Measurements from ENCODE around the gene C4orf50.

GRCh38 chr4:6008092-6008551 is 10.1 kb downstream of the C4orf50 start:
- TF ChIP-seq PAX5 (IDR thresholded peaks at IDR 0.05; ENCODE audit: borderline replicate concordance, low read depth, low read length) (no peak), RCOR1 (conservative IDR thresholded peaks at IDR 0.05; ENCODE audit: low read depth, low read length) (no peak), POLR2A (IDR thresholded peaks at IDR 0.05; ENCODE audit: low read depth, low read length) (no peak), ASH2L (IDR thresholded peaks at IDR 0.05; ENCODE audit: borderline replicate concordance, low read depth) (no peak), NBN (IDR thresholded peaks at IDR 0.05) (no peak), EP300 (IDR thresholded peaks at IDR 0.05; ENCODE audit: borderline replicate concordance in 1 of 2, control insufficient read depth in 1 of 2, low read depth in 2 of 2, low read length in 2 of 2) (no peak), NFYA (IDR thresholded peaks at IDR 0.05; ENCODE audit: borderline replicate concordance, low read depth, low read length) (no peak), JUND (IDR thresholded peaks at IDR 0.05; ENCODE audit: low read depth, low read length) (no peak), SMARCA5 (IDR thresholded peaks at IDR 0.05) (no peak)
- TF ChIP-seq, protein P1, sequence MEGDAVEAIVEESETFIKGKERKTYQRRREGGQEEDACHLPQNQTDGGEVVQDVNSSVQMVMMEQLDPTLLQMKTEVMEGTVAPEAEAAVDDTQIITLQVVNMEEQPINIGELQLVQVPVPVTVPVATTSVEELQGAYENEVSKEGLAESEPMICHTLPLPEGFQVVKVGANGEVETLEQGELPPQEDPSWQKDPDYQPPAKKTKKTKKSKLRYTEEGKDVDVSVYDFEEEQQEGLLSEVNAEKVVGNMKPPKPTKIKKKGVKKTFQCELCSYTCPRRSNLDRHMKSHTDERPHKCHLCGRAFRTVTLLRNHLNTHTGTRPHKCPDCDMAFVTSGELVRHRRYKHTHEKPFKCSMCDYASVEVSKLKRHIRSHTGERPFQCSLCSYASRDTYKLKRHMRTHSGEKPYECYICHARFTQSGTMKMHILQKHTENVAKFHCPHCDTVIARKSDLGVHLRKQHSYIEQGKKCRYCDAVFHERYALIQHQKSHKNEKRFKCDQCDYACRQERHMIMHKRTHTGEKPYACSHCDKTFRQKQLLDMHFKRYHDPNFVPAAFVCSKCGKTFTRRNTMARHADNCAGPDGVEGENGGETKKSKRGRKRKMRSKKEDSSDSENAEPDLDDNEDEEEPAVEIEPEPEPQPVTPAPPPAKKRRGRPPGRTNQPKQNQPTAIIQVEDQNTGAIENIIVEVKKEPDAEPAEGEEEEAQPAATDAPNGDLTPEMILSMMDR (IDR thresholded peaks at IDR 0.05 in 2 of 3, conservative IDR thresholded peaks at IDR 0.05 in 1 of 3; ENCODE audit: control insufficient read depth in 2 of 3, extremely low read depth in 1 of 3, insufficient read depth in 1 of 3, low read depth in 3 of 3, low read length in 3 of 3), result no peak

Measured in GM12878 (cell line).